T-helper 1 cell (primary cell): ENCODE results near the gene GLOD4.
A peak's percentile ranks its signal among the peaks of the same experiment; 100 is the strongest.
"Not testable (repeated sequence)": the region's sequence is repeated elsewhere in the genome, so short reads cannot be mapped to it uniquely, and the experiment has no call there.

Experiments
- DNase-seq, 5 donors: peaks; one replicate each; pipeline ENCODE4 v3.0.0-alpha.2; 2012 to 2020

The GLOD4 gene

GRCh38 chr17:773016-773415, 9.1 kb downstream of the GLOD4 start:
- DNase-seq: no peak

GRCh38 chr17:767076-767475, 15.0 kb downstream of the GLOD4 start:
- no peak for DNase-seq

- no peak for DNase-seq
These were observed 21.7 kb downstream of the GLOD4 start for GRCh38 chr17:760371-760770.

GRCh38 chr17:759964-760363, 22.1 kb downstream of the GLOD4 start:
- no peak for DNase-seq

- not testable (repeated sequence) for DNase-seq
These were observed 26.0 kb downstream of the GLOD4 start for GRCh38 chr17:756010-756567.

- DNase-seq: not testable (repeated sequence)
These were observed 26.6 kb downstream of the GLOD4 start for GRCh38 chr17:755319-755961.

- DNase-seq: no peak
These were observed 28.7 kb downstream of the GLOD4 start for GRCh38 chr17:753418-753817.

- DNase-seq: no peak
These were observed 29.4 kb downstream of the GLOD4 start for GRCh38 chr17:752620-753219.

- peak; percentile 90 to 96 (median 93) for DNase-seq
These were observed 30.0 kb downstream of the GLOD4 start, which contains the start of gene GEMIN4 for GRCh38 chr17:752002-752619. TSS of gene GEMIN4 (minus strand) at chr17:752264. CDS start at chr17:752142, 122 bp downstream.

GRCh38 chr17:751269-752001, 30.6 kb downstream of the GLOD4 start:
- DNase-seq: peak; percentile 11 to 68 (median 39)

GRCh38 chr17:750431-751037, 31.5 kb downstream of the GLOD4 start:
- DNase-seq: no peak

GRCh38 chr17:749359-749758, 32.7 kb downstream of the GLOD4 start:
- not testable (repeated sequence) for DNase-seq

GRCh38 chr17:748604-749003, 33.5 kb downstream of the GLOD4 start:
- not testable (repeated sequence) for DNase-seq

GRCh38 chr17:746783-747629, 35.1 kb downstream of the GLOD4 start:
- no peak for DNase-seq

GRCh38 chr17:746181-746580, 35.9 kb downstream of the GLOD4 start:
- DNase-seq: no peak

GRCh38 chr17:745406-745805, 36.7 kb downstream of the GLOD4 start:
- no peak for DNase-seq

GRCh38 chr17:744937-745336, 37.1 kb downstream of the GLOD4 start:
- DNase-seq: no peak

GRCh38 chr17:743139-743538, 38.9 kb downstream of the GLOD4 start:
- DNase-seq: no peak

GRCh38 chr17:742147-742793, 39.8 kb downstream of the GLOD4 start:
- DNase-seq: no peak

- DNase-seq: peak in 1 of 5 donors; percentile 52
These were observed 41.7 kb downstream of the GLOD4 start for GRCh38 chr17:740240-741017.
